ENCODE data around the gene ZNF579.

Gene ZNF579

GRCh38 chr19:55580628-55581144 lies at the start of gene ZNF579:
Gene ZNF579, minus strand, starts transcription at chr19:55580848. Its CDS starts 1,209 bp downstream, at chr19:55579639.
- DNase-seq (ENCODE audit: low read depth in 2 of 3, low spot score in 1 of 3) = peak; percentile 74 to 87 (median 81)

- DNase-seq (ENCODE audit: low read depth in 2 of 3, low spot score in 1 of 3) = peak in 2 of 3 donors; percentile 29 to 44
Measured at GRCh38 chr19:55626350-55626749, 45.7 kb upstream of the ZNF579 start.

- DNase-seq (ENCODE audit: low read depth in 2 of 3, low spot score in 1 of 3) = no peak
Measured at GRCh38 chr19:55625004-55625326, 44.3 kb upstream of the ZNF579 start.

GRCh38 chr19:55624109-55625003 lies 43.7 kb upstream of the ZNF579 start, which contains the start of gene ZNF784:
Gene ZNF784, minus strand, starts transcription at chr19:55624566. Its CDS starts 5 bp downstream, at chr19:55624561.
- peak; percentile 87 to 91 (median 89) for DNase-seq (ENCODE audit: low read depth in 2 of 3, low spot score in 1 of 3)

- no peak for DNase-seq (ENCODE audit: low read depth in 2 of 3, low spot score in 1 of 3)
Measured at GRCh38 chr19:55623561-55623960, 42.9 kb upstream of the ZNF579 start.

GRCh38 chr19:55623130-55623529 lies 42.5 kb upstream of the ZNF579 start:
- DNase-seq (ENCODE audit: low read depth in 2 of 3, low spot score in 1 of 3) = no peak

GRCh38 chr19:55622242-55622969 lies 41.8 kb upstream of the ZNF579 start:
- DNase-seq (ENCODE audit: low read depth in 2 of 3, low spot score in 1 of 3) = no peak

- no peak for DNase-seq (ENCODE audit: low read depth in 2 of 3, low spot score in 1 of 3)
Measured at GRCh38 chr19:55621673-55622231, 41.1 kb upstream of the ZNF579 start.

GRCh38 chr19:55621205-55621672 lies 40.6 kb upstream of the ZNF579 start:
- no peak for DNase-seq (ENCODE audit: low read depth in 2 of 3, low spot score in 1 of 3)

GRCh38 chr19:55620410-55621204 lies 40.0 kb upstream of the ZNF579 start:
- DNase-seq (ENCODE audit: low read depth in 2 of 3, low spot score in 1 of 3) = no peak

- no peak for DNase-seq (ENCODE audit: low read depth in 2 of 3, low spot score in 1 of 3)
Measured at GRCh38 chr19:55619286-55619685, 38.6 kb upstream of the ZNF579 start.

- DNase-seq (ENCODE audit: low read depth in 2 of 3, low spot score in 1 of 3) = no peak
Measured at GRCh38 chr19:55618426-55618825, 37.8 kb upstream of the ZNF579 start.

GRCh38 chr19:55617426-55617825 lies 36.8 kb upstream of the ZNF579 start:
- no peak for DNase-seq (ENCODE audit: low read depth in 2 of 3, low spot score in 1 of 3)

- DNase-seq (ENCODE audit: low read depth in 2 of 3, low spot score in 1 of 3) = no peak
Measured at GRCh38 chr19:55616395-55616875, 35.8 kb upstream of the ZNF579 start.

GRCh38 chr19:55615543-55616394 lies 35.1 kb upstream of the ZNF579 start:
- no peak for DNase-seq (ENCODE audit: low read depth in 2 of 3, low spot score in 1 of 3)

- DNase-seq (ENCODE audit: low read depth in 2 of 3, low spot score in 1 of 3) = no peak
Measured at GRCh38 chr19:55614711-55615542, 34.3 kb upstream of the ZNF579 start.

GRCh38 chr19:55613930-55614710 lies 33.5 kb upstream of the ZNF579 start:
- DNase-seq (ENCODE audit: low read depth in 2 of 3, low spot score in 1 of 3) = no peak

- no peak for DNase-seq (ENCODE audit: low read depth in 2 of 3, low spot score in 1 of 3)
Measured at GRCh38 chr19:55613396-55613795, 32.7 kb upstream of the ZNF579 start.

All from stimulated activated CD4-positive, alpha-beta T cell treated with anti-CD3 and anti-CD28 coated beads, Interleukin-12 subunit alpha, Interleukin-12 subunit beta, amount 100 ng/mL, for 48 hours (primary cell).